Measurements from ENCODE around the gene RBM27.
"Not testable (repeated sequence)": the region's sequence is repeated elsewhere in the genome, so short reads cannot be mapped to it uniquely, and the experiment has no call there.

Gene RBM27

DNA sequence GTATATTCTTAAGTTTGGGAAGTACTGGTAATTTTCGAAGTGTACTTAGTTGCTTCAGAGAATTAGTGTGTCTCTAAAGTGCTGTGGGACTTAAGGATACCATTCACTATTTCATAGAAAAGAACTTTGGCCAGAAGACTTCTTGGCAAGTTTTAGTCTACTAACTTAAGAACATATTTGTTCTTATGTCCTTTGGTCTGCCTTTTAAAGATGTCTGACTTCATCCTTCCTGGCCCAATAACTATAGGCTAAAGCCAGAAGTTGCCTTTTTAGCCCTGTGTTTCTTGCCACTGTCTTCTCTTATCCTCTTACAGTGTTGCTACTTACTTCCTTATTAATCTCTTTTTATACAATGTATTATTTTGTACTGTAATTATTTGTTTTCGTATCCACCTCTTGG is 6.3 kb downstream of the RBM27 start:
- DNase-seq: no peak

DNA sequence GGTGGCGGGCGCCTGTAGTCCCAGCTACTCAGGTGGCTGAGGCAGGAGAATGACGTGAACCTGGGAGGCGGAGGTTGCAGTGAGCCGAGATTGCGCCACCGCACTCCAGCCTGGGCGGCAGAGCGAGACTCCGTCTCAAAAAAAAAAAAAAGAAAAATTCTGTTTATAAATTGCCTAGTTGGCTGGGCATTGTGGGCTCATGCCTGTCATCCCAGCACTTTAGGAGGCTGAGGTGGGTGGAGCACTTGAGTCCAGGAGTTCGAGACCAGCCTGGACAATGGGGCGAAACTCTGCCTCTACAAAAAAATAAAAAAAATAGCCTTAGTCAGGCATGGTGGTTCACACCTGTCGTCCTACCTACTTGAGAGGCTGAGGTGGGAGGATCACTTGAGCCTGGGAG is 7.4 kb downstream of the RBM27 start:
- not testable (repeated sequence) for DNase-seq

DNA sequence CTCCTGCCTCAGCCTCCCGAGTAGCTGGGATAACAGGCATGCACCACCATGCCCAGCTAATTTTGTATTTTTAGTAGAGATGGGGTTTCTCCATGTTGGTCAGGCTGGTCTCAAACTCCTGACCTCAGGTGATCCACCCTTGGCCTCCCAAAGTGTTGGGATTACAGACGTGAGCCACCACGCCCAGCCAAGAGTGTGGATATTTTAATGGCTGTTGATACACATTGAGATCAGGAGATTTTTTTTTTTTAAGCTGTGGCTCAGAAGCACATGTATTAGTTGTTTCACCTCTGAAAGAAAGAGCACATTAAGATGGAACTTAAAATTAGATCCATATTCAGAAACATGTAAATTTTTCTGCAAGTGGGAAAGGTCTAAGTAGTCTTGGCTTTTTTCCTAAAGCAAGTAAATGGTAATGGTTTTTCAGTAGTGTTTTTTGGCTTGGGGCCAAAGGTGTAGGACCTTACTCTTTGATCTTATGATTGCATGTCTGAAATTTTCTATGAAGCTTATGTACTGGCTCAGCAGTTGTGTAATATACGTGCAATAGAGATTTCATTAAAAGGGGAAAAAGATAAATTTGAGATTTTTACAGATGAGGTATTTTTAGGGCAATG is 9.9 kb downstream of the RBM27 start:
- DNase-seq: peak; percentile 12

DNA sequence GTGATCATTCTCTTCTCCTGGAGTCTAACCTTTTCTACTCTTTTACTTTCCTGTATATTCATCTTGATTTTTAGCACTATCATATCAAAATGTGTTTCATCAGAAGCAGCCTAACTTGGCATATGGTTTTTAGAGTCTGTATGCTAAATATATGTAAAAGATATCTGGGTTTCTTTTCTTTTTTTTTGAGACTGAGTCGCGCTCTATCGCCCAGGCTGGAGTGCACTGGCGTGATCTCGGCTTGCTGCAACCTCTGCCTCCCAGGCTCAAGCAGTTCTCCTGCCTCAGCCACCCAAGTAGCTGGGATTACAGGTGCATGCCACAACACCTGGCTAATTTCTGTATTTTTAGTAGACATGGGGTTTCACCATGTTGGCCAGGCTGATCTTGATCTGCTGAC is 11.5 kb downstream of the RBM27 start:
- DNase-seq: not testable (repeated sequence)

DNA sequence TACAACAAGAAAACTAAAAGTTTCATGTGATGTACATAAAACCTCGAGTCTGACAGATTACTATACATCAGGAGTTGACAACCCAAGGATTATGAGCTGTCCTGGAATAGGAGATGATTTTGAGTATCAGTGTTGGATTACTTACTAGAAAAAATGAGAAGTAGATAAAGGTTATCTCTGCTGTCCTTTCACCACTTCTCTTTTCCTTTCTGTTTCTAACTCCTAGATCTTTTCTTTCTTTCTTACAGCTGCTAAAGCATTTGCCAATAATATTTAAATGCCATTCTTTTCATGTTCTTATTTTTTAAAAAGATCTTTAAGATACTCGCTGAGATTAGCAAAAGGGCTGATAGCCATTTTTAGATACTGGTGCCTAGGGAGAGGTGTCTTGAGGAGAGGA is 14.8 kb downstream of the RBM27 start:
- DNase-seq: peak; percentile 42

DNA sequence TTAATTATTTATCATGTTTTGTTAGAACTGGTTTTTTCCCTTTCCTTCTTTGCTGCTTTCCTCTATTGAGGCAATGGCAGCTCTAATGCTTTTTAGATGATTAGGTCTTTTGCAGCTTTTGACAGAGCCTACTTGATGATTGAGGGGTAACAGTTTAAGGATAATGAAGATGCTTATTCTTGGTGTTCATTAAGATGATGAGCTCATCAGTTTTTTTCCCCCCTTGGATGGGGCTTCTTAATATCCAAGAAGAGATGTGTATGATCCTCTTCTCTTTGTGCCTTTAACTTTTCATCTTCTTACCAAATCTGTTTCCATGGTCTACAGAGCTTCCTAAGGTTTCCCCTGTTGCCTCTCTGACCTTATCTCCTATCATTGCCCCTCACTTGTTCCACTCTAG is 15.8 kb downstream of the RBM27 start:
- no peak for DNase-seq

DNA sequence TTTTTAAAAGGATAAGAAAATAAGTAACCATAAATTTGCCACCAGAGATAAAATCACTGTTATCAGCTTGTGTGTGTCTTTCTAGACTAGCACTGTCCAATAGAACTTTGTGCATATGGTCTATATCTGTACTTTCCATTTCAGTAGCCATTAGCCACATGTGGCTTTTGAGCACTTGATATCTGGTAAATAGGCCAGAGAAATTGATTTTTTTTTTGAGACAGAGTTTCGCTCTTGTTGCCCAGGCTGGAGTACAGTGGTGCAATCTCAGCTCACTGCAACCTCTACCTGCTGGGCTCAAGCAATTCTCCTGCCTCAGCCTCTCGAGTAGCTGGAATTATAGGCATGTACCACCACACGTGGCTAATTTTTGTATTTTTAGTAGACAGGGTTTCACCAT is 17.8 kb downstream of the RBM27 start:
- no peak for DNase-seq

DNA sequence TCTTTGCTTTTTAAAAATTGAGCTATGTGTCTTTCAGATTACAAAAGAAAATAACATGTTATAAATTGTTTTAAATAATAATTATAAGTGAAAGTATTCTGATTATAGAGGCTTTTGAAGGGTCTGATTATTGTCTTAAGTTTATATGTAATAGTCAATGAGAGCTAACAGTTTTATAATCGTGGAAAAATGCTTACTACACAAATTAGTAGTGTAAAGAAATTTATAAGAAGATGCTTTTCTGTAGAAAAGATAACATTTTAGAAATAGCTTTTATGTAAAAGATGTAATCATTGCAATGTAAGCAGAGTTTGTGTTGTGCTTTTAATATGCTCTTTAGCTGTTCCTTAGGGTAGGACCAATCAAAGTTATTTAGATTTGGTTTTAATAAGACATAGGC is 18.6 kb downstream of the RBM27 start:
- no peak for DNase-seq

DNA sequence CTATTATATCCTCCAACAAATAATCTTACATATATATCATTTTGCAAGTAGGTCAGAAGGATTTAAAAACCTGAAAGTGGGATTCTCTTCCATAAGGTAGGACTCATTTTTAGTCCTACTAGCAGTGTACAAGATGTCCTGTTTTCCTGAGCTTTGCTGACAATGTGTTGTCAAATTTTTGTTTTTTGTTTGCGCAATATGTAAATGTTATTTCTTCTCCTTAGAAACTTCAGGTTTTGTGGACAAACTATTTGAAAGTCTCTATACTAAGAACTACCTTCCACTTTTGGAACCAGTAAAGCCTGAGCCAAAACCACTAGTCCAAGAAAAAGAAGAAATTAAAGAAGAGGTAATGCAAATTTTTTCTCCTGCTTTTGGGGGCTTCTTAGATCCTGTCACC is 19.8 kb downstream of the RBM27 start:
- DNase-seq: no peak

DNA sequence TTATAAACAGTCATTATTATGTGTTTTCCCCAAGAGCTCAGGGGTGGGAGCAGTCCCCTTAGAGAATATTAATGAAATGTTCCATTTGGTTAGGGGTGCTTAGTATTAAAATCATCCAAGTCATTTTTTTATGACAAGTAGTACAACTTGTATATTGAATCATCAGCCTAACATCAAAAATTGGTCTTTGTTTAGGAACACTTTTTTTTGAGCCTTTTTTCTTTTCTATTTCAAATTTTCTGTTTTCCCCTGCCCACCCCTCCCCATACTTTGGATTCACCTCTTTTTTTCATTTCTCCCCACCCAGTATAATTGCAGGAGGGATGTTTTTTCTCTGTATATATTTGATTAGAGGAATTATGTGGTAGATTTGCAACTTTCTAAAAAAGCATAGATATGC is 25.8 kb downstream of the RBM27 start:
- no peak for DNase-seq

DNA sequence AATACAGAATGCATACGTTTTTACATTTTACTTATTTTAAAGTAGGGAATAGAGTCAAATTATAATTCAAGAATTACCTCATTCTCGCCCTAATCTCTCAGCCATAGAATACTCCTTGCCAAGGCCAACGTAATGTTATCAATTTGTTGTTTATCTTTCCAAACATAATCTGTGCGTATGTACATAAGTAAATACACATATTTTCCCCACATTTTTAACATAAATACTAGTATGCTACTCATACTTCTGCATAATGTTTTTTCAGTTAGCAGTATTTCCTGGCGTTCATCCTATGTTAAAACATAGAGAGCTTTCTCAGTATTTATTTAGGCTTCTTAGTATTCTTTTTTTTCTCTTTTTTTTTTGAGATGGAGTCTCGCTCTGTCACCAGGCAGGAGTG is 28.8 kb downstream of the RBM27 start:
- no peak for DNase-seq

DNA sequence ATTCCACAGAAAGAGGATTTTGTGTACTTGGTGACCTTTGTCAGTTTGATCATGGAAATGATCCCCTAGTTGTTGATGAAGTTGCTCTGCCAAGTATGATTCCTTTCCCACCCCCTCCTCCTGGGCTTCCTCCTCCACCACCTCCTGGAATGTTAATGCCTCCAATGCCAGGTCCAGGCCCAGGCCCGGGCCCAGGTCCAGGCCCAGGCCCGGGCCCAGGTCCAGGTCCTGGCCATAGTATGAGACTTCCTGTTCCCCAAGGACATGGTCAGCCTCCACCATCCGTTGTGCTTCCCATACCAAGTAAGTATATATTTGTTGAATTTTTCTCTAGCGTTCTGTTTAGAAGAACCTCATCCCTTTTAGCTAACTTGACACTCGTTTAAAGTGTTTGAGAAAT is 30.0 kb downstream of the RBM27 start:
- DNase-seq: no peak

DNA sequence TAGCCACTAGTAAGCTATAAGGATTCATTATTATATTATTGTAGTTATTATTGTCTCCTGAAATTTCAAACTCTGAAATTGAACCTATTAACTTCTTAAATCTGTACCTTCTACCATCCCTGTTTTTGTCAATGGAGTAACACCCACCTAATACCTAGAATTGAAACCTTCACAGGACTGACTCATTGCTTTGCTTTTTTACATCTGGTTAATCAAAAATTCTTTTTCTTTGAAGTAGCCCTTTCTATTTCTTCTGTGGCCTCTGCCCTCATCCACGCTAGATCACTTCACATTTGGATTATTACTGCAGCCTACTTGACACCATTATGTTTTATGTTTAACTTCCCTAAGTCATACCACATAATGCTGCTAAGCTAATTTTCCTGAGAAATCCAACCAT is 35.6 kb downstream of the RBM27 start:
- DNase-seq: no peak

DNA sequence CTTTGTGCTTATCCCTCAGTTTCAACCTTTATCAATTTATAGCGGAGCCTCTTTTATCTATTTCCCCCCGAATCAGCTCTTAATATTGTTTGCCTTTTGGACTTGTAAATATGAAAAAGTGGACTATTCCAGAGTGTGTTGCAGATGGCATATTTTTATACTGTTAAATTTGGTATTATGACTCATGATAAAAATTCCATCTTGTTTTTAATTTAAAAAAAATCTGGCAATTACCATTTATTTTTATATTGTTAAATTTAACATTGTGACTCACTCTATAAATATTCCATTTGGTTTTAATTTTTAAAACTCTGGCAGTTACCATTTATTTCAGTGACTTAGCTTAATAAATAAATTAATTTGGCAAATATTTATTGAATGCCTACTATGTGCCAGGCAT is 37.5 kb downstream of the RBM27 start:
- DNase-seq: no peak

DNA sequence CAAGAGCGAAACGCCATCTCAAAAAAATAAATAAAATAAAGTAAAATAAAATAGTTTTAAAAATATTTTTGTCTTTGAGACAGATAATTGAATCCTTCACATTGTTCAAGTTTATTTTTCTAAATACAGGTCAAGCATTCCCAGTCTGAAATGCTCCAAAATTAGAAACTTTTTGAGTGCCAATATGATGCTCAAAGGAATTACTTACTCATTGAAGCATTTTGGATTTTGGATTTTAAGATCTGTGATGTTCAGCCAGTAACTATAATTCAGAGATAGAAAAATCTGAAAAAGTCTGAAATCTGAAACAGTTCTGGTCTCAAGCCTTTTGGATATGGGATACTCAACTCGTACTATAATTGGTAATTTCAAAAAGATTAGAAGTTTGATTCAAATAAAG is 39.8 kb downstream of the RBM27 start:
- no peak for DNase-seq

DNA sequence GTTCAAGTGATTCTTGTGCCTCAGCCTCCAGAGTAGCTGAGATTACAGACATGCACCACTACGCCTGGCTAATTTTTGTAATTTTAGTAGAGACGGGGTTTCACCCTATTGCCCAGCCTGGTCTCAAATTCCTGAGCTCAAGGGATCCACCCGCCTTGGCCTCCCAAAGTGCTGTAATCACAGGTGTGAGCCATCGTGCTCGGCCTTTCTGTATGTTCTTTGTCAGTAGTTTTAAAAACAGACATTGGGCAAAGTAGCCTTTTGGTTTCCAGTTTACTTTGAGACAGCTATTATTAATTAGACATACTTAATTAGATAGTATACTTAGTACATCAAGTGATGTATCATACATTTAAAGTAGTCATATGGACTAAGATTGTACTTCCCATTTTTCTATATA is 45.2 kb downstream of the RBM27 start:
- no peak for DNase-seq

DNA sequence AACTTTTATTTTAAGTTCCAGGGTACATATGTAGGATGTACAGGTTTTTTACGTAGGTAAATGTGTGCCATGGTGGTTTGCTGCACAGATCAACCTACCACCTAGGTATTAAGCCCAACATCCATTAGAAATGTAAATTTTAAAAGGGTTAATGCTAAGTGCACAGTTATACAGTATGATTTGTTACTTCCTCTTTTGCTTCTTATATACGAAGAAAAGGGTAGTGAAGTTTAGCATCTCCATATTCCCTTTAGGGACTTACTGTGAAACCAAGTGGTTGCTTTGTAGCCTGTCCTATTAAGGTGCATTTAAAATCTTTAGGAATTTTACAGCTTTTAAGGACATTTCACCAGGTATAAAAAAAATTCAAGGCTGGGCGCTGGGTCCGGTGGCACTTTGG is 46.4 kb downstream of the RBM27 start:
- peak; percentile 14 for DNase-seq

Data from GF-D8 (cell line).